ENCODE results near the gene GOLGA6L10.
"Not testable (repeated sequence)": the region's sequence is repeated elsewhere in the genome, so short reads cannot be mapped to it uniquely, and the experiment has no call there.

GOLGA6L10 gene

GRCh38 chr15:82325646-82326045 lies 23.6 kb downstream of the GOLGA6L10 start:
- DNase-seq; H3K9me2 ChIP-seq (replicated peaks; ENCODE audit: insufficient read depth, low read length); H3K27me3 ChIP-seq (replicated peaks; ENCODE audit: insufficient read depth, low read length); H3K4me2 ChIP-seq (ENCODE audit: low read depth, low read length); H3K9ac ChIP-seq (ENCODE audit: low read length); H3K4me1 ChIP-seq (ENCODE audit: low read length); H3K36me3 ChIP-seq (replicated peaks; ENCODE audit: insufficient read depth, low read length); H4K20me1 ChIP-seq (ENCODE audit: insufficient read depth, low read length); H3K79me2 ChIP-seq (ENCODE audit: low read length); H3F3A ChIP-seq (ENCODE audit: insufficient read depth, low read length); H3K27ac ChIP-seq (ENCODE audit: low read length); H3K9me3 ChIP-seq (replicated peaks; ENCODE audit: insufficient read depth, low read length); H2AFZ ChIP-seq (ENCODE audit: low read length); H3K4me3 ChIP-seq (ENCODE audit: low read length): not testable (repeated sequence)

GRCh38 chr15:82324831-82325230 lies 24.4 kb downstream of the GOLGA6L10 start:
- H3K9me3 ChIP-seq (replicated peaks; ENCODE audit: insufficient read depth, low read length); H3F3A ChIP-seq (ENCODE audit: insufficient read depth, low read length); H3K36me3 ChIP-seq (replicated peaks; ENCODE audit: insufficient read depth, low read length); H3K9me2 ChIP-seq (replicated peaks; ENCODE audit: insufficient read depth, low read length); H3K4me2 ChIP-seq (ENCODE audit: low read depth, low read length); H3K4me1 ChIP-seq (ENCODE audit: low read length); H3K9ac ChIP-seq (ENCODE audit: low read length); H3K79me2 ChIP-seq (ENCODE audit: low read length); H3K4me3 ChIP-seq (ENCODE audit: low read length); H2AFZ ChIP-seq (ENCODE audit: low read length); H4K20me1 ChIP-seq (ENCODE audit: insufficient read depth, low read length); H3K27ac ChIP-seq (ENCODE audit: low read length); DNase-seq; H3K27me3 ChIP-seq (replicated peaks; ENCODE audit: insufficient read depth, low read length): not testable (repeated sequence)

DNA sequence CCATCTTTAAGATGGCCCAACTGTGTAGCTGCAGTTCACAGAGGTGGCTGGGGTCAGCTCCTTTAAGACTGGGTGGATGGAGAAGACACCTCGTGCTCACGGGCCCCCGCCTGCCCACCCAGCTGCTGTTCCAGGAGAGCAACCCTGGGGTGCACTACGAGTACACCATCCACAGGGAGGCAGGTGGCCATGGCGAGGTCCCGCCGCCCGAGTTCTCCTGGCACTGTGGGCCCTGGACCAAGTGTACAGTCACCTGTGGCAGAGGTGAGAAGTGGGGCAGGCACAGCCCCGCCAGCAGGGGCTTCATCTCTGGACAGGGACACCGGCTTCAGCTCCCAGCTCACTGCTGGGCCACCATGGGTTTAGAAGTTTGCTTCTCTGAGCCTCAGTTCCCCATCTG lies 26.8 kb downstream of the GOLGA6L10 start:
- not testable (repeated sequence) for H2AFZ ChIP-seq (ENCODE audit: low read length); H3K79me2 ChIP-seq (ENCODE audit: low read length); H3K4me2 ChIP-seq (ENCODE audit: low read depth, low read length); H3K27me3 ChIP-seq (replicated peaks; ENCODE audit: insufficient read depth, low read length); H3K4me1 ChIP-seq (ENCODE audit: low read length); H3K9me2 ChIP-seq (replicated peaks; ENCODE audit: insufficient read depth, low read length); H3K27ac ChIP-seq (ENCODE audit: low read length); H3K9me3 ChIP-seq (replicated peaks; ENCODE audit: insufficient read depth, low read length); DNase-seq; H3K4me3 ChIP-seq (ENCODE audit: low read length); H3K9ac ChIP-seq (ENCODE audit: low read length); H4K20me1 ChIP-seq (ENCODE audit: insufficient read depth, low read length); H3K36me3 ChIP-seq (replicated peaks; ENCODE audit: insufficient read depth, low read length); H3F3A ChIP-seq (ENCODE audit: insufficient read depth, low read length)

DNA sequence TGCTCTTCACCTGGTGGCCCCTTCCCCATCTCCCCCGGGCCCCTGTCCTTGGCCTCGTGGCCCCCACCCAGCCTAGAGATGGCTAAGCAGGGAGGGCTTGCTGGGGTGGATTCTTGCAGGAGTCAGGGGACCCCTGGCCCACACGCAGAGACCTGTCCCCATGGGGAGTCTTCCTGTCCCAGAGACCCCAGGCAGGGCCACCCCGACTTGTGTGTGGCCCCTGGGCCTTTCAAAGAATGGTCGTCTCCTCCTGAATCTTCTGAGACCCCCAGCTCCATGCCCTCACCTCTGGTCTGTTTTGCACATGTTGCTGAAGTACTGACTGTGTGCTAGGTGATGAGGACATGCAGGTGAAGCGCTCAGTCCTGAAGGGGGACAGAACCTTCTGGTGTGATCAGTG lies 28.4 kb downstream of the GOLGA6L10 start:
- H3K4me2 ChIP-seq (ENCODE audit: low read depth, low read length); H3F3A ChIP-seq (ENCODE audit: insufficient read depth, low read length): not testable (repeated sequence)

DNA sequence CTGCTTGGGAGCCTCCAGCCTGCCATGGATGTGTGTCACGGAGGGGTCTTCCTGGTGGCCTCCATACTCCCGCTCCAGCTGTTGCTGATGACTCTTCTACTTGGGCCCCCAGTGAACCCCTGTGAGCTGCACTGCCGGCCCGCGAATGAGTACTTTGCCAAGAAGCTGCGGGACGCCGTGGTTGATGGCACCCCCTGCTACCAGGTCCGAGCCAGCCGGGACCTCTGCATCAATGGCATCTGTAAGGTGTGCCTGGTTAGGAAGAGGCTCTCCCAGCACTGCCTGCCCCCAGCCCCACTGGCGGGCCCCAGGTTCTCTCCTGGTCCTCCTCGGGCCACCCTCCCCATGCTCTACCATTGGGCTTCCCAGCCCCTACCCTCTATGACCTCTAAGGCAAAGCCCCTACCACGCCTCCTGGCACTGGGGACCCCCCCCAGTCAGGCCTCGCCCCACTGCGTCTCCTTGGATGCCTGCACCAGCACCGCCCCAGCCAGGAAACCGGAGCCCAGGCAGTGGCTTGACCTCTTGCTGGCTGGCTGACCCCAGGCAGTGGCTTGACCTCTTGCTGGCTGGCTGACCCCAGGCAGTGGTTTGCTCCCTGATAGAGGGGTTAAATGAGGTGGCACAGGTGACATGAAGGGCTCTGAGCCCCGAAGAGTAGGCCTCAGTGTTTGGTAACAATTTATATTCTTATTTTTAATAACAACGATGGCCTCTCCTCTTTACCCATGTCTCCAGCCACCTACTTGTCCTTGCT lies 29.6 kb downstream of the GOLGA6L10 start:
- peaks cover 16% of the 10 kb centered on the region for H3K27me3 ChIP-seq (replicated peaks; ENCODE audit: insufficient read depth, low read length)
- H4K20me1 ChIP-seq (ENCODE audit: insufficient read depth, low read length) = not testable (repeated sequence)

More for the DNA sequence above, 28.4 kb downstream of the GOLGA6L10 start:
- not testable (repeated sequence) for H3K9me2 ChIP-seq (replicated peaks; ENCODE audit: insufficient read depth, low read length); H3K9ac ChIP-seq (ENCODE audit: low read length); H3K4me1 ChIP-seq (ENCODE audit: low read length); H4K20me1 ChIP-seq (ENCODE audit: insufficient read depth, low read length); H3K79me2 ChIP-seq (ENCODE audit: low read length); H3K27ac ChIP-seq (ENCODE audit: low read length); H2AFZ ChIP-seq (ENCODE audit: low read length); H3K9me3 ChIP-seq (replicated peaks; ENCODE audit: insufficient read depth, low read length); H3K27me3 ChIP-seq (replicated peaks; ENCODE audit: insufficient read depth, low read length); H3K4me3 ChIP-seq (ENCODE audit: low read length); DNase-seq; H3K36me3 ChIP-seq (replicated peaks; ENCODE audit: insufficient read depth, low read length)

GRCh38 chr15:82318281-82318680 lies 31.0 kb downstream of the GOLGA6L10 start:
- H3K9ac ChIP-seq (ENCODE audit: low read length); H3K4me2 ChIP-seq (ENCODE audit: low read depth, low read length); H3K36me3 ChIP-seq (replicated peaks; ENCODE audit: insufficient read depth, low read length); H3F3A ChIP-seq (ENCODE audit: insufficient read depth, low read length); H3K27ac ChIP-seq (ENCODE audit: low read length); H3K9me2 ChIP-seq (replicated peaks; ENCODE audit: insufficient read depth, low read length); DNase-seq; H2AFZ ChIP-seq (ENCODE audit: low read length); H3K9me3 ChIP-seq (replicated peaks; ENCODE audit: insufficient read depth, low read length); H3K79me2 ChIP-seq (ENCODE audit: low read length); H4K20me1 ChIP-seq (ENCODE audit: insufficient read depth, low read length); H3K4me3 ChIP-seq (ENCODE audit: low read length); H3K4me1 ChIP-seq (ENCODE audit: low read length): not testable (repeated sequence)
- H3K27me3 ChIP-seq (replicated peaks; ENCODE audit: insufficient read depth, low read length) = peaks cover 16% of the 10 kb centered on the region

More for the DNA sequence above, 29.6 kb downstream of the GOLGA6L10 start:
- H3K36me3 ChIP-seq (replicated peaks; ENCODE audit: insufficient read depth, low read length); H2AFZ ChIP-seq (ENCODE audit: low read length); H3K4me2 ChIP-seq (ENCODE audit: low read depth, low read length); H3K79me2 ChIP-seq (ENCODE audit: low read length); H3F3A ChIP-seq (ENCODE audit: insufficient read depth, low read length); H3K4me3 ChIP-seq (ENCODE audit: low read length); H3K4me1 ChIP-seq (ENCODE audit: low read length); H3K9ac ChIP-seq (ENCODE audit: low read length); H3K9me2 ChIP-seq (replicated peaks; ENCODE audit: insufficient read depth, low read length); H3K27ac ChIP-seq (ENCODE audit: low read length); H3K9me3 ChIP-seq (replicated peaks; ENCODE audit: insufficient read depth, low read length); DNase-seq: not testable (repeated sequence)

- H3K9ac ChIP-seq (ENCODE audit: low read length); H3K4me3 ChIP-seq (ENCODE audit: low read length); H3K9me2 ChIP-seq (replicated peaks; ENCODE audit: insufficient read depth, low read length); H3F3A ChIP-seq (ENCODE audit: insufficient read depth, low read length); H3K9me3 ChIP-seq (replicated peaks; ENCODE audit: insufficient read depth, low read length); H2AFZ ChIP-seq (ENCODE audit: low read length); H4K20me1 ChIP-seq (ENCODE audit: insufficient read depth, low read length); H3K4me1 ChIP-seq (ENCODE audit: low read length); H3K27ac ChIP-seq (ENCODE audit: low read length); H3K36me3 ChIP-seq (replicated peaks; ENCODE audit: insufficient read depth, low read length); H3K4me2 ChIP-seq (ENCODE audit: low read depth, low read length); H3K79me2 ChIP-seq (ENCODE audit: low read length); DNase-seq: not testable (repeated sequence)
- peaks cover 16% of the 10 kb centered on the region for H3K27me3 ChIP-seq (replicated peaks; ENCODE audit: insufficient read depth, low read length)
Measured at GRCh38 chr15:82317516-82317915, 31.8 kb downstream of the GOLGA6L10 start.

All from MM.1S (cell line).